NOMO-1 treated with DMSO at 0.1 percent for 48 hours (cell line): ENCODE results near the gene NAV3.
A peak's percentile ranks its signal among the peaks of the same experiment; 100 is the strongest.

ENCODE experiments used
- DNase-seq: peaks from one replicate; lab custom pipeline; 2025; ENCODE audit not compliant: unreplicated experiment; lab: John Stamatoyannopoulos, UW

The NAV3 gene

DNA sequence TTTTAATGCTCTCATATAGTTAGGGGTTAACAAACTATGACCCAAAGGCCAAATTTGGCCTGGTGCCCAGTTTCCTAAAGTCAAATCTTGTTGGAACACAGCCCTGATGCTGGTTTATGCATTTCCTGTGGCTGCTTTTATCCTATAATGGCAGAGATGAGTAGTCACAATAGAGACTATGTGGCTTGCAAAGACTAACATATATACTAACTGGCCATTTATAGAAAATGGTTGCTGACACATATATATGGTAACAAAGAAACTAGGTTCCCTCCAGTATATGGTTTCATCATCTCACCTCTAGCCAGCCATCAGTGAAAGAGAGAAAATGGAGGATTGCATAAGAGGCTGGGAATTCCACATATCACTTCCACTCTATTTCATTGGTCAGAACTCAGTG lies 10.8 kb downstream of the NAV3 start:
- DNase-seq, result no peak

DNA sequence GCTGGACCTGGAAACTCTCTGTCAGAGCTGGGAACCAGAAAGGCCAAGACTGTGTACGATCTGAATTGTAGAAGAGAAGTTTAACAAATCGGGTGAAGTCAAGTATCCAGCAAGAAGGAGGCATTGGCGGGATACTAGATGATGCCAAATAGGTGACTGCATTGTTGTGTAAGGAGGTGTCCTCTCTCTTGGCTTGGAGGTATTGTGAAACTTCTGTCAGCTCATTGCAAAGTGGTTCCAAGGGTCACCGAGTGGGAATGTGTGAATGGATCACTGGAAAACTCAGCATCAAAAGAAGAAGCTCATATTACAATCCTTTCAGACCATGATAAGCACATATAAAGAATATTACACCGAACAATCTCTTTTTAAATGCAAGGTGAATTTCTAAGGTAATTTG lies 11.7 kb downstream of the NAV3 start:
- DNase-seq, result no peak

DNA sequence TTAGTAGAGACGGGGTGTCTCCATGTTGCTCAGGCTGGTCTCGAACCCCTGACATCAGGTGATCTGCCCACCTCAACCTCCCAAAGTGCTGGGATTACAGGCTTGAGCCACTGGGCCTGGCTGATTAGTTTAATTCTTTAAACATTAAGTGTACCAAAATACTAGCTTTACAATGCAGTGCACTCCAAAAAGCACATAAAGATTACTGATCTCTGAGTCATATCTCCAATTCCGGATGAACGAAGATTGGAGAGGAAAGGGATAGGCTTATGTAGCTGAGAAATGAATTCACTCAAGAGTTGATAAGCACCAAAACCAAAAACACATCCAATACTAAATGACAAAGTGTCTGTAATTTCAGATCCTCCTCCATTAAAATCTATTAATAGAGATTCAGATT lies 15.1 kb downstream of the NAV3 start:
- DNase-seq, result no peak

- DNase-seq, result peak; percentile 52
These were observed 16.4 kb downstream of the NAV3 start for GRCh38 chr12:77847060-77847541.

- DNase-seq, result peak; percentile 53
These were observed 17.2 kb downstream of the NAV3 start for GRCh38 chr12:77847680-77848431.

- DNase-seq, result no peak
These were observed 19.4 kb downstream of the NAV3 start for GRCh38 chr12:77850129-77850528.

DNA sequence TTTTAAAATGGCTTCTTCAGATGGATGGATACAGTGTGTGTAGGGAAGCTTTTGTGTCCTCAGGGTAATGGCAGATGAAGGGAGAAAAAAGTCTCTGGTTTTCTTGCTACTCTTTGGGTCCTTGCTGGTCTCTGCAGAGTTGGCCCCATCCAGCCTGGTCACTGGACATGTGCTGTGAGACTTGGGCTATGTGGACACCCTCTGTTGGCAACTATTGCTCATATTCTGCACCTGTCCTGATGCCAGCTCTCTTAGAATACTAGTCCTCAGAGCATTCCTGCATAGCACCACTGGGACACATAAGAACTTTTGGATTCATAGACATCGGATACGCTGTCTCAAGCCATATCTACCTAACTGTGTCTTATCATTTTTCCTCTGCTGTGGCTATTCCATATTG lies 20.0 kb downstream of the NAV3 start:
- no peak for DNase-seq

- no peak for DNase-seq
These were observed 24.9 kb downstream of the NAV3 start for GRCh38 chr12:77855548-77855947.

GRCh38 chr12:77861317-77861716 lies 30.6 kb downstream of the NAV3 start:
- DNase-seq, result no peak

DNA sequence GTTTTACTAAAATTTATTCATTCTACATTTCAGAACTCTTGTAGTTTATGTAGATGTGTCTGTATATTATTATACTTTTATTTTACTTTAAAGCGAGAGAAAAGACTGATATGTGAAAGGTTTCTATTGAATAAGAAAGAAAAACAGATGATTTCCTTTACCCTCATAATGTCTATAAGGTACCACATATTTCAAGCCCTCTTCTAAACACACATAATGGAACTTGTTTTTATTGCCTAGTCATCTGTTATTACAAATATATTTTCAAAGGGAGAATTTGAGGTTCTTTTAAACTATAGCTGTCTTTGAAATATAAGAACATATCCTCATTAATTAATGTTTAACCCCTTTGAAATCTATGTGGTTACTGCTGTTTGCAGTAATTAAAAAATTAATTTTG lies 34.5 kb downstream of the NAV3 start:
- no peak for DNase-seq

DNA sequence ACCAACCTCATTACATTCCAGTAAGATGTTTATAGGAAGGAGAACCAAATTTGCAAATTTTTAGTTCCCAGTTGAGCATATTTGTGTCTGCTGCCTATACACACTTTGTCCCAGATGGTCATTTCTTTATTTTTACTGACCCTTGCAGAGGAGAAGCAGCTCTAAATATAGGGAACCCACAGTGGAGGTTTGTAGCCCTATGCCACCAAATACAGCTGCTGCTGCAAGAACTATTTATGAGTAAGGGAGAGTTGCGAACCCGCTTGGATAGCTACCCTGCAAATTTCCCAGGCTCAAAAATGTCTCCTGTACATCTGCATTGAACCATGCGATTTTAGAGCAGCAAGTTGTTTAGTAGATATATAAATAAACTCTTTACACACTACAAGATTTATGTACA lies 48.2 kb downstream of the NAV3 start:
- no peak for DNase-seq

GRCh38 chr12:77882709-77883108 lies 52.0 kb downstream of the NAV3 start:
- no peak for DNase-seq

DNA sequence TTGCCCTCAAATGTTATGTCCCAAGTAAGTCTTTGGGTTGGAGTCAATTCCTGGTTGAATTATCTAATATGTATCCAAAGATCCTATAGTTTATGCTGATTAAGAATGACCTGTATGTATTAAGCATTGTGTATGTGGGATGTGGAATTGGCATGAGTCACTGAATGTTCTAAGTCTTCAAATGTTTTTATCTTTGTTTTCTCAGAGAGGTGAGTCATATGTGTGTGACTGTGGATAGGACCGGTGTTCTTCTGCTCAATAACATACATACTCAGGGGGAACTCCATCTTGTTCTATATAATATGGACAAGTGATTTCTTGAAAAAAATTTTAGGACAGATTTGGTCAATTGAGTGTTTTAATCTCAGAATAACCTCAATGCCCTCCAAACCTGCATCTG lies 57.9 kb downstream of the NAV3 start:
- DNase-seq, result no peak

DNA sequence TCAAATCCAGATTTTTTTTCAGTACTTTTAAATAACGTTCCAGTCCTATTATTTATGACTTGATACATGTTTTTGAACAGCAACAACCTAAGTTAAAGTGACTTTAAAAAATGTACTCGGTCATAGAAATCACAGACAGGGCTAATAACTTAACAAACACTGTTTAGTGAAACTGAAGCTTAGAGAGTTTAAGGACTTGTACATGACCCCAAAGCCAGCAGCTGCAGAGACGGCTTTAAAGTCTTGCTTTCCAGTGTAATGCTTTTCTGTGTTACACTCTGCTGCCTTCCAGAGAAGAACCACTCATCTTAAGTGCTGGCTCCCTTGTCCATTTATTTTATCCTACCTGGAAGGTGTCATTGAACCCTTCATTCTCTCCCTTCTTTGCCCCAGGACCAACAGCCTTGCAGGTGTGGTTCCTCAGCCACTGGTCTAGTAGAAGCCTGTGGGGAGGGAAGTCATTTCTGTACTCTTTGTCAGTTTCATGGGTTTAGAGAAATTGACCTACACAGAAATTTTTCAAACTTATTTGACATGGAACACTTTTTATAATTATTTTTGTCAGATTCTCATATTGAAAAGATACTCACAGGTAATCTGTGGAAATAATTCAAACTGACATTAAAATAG lies 60.9 kb downstream of the NAV3 start:
- DNase-seq, result no peak

DNA sequence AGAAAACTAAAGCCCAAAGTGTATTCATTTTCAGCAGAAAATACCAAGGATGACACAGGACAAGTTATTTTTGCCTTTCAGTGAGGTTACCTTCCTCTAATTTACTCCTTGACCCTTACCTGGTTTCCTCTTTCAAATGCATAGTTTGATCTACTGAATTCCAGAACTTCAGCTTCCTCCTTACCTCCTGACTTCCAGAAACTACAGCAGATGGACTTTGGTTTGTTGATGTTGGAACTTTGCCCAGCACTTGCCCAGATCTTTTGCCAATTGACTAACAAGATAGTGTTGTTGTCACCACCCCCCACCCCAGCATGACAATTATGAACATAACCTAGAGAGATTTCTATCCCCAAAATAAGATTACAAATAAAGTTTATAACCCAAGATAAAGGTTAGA lies 63.2 kb downstream of the NAV3 start:
- no peak for DNase-seq

- DNase-seq, result no peak
These were observed 63.9 kb downstream of the NAV3 start for GRCh38 chr12:77894556-77894955.

DNA sequence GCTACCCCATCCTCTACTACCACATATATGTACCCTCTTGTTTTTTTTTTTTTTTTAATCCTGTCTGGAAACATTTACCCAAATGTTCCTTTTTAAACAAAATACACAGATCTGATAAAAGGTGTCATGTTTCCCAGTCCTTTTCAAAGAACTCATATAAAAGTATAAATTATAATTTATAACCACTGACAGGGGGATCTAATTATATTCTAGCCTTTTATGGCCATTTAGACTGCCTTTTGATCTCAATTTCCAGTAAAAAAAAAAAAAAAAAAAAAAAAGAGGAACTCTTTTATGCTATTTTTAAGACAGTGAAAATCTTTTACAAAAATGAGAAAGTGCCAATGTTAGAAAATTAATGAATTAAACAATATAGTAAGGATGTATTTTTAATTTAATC lies 65.0 kb downstream of the NAV3 start:
- no peak for DNase-seq

- no peak for DNase-seq
These were observed 77.2 kb downstream of the NAV3 start for GRCh38 chr12:77907936-77908335.

DNA sequence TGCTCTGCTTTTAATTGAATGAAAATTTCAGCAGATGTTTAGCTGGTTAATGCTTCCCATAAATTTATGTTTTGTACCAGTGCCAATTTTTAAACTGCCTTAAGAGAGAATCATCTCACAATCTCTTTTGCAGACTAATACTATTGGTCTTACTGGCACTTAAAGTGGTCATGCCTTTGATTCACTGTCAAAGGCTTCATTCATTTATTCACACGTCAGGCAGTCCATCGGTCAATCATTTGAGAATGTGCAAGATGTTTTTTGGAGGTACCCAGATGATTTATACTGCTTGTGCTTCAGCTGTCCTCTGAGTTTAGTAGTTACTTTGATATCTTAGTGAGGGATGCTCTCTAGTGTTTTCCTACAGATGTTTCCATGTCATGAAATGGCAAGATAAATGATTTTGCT lies 83.4 kb downstream of the NAV3 start:
- DNase-seq, result no peak

DNA sequence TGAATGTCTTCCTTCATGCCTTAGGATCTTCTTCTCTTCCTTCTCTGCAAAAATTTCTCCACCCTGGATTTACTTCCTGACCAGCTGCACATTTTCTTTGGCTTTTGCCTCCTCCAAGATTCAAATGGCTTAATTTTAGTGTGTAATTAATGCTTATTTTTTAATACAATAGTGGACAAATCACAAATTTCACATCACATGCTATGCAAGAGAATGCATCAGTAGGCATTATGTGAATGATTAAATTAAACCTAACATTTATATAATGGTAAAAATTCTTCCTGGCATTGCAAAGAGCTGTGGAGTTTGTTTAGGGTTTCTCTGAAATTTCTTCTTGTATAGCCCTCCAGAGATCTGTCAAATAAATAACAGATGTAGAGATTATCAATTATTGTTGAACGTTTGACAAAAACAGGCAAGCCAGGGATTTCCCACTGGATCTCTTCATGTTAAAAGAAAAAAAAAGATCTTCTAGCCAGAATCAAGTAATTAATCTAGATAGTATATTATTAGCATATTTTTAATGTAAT lies 84.4 kb downstream of the NAV3 start:
- no peak for DNase-seq

DNA sequence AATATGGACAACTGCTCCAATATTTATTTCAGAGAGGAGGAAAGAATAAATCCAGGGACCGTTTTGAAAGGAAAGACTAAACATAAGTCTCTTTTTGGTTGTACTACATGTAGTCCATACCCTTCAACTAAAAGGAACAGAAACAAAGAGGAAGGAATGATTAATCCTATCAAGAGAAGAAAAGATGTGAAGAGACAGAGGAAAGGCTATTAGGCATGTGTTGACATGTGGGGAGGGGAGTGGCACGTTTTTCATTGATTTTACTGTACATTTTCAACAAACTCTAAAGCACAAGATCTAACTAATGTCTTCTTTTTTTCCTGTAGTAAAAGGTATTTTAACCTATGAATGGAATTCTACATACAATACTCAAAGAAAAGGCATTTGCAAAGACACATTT lies 85.6 kb downstream of the NAV3 start:
- no peak for DNase-seq

DNA sequence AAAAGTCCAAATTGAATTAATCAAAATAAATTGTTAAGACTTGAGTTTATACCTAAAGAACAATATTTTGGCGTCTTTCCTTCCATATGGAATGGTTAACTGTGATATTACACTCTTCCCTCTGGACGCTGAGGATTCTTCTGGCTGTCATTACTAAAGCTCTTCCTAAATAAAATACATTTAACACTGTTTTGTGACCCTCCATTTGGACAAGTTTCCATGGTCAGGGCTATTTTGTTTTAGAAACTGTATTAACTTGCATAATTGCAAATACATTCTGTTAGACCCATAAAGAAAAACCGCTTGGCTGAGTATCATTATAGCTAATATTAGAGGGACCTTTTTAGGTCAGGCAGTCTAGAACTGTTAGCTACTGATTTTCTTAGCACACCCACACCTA lies 87.4 kb downstream of the NAV3 start:
- DNase-seq, result no peak

DNA sequence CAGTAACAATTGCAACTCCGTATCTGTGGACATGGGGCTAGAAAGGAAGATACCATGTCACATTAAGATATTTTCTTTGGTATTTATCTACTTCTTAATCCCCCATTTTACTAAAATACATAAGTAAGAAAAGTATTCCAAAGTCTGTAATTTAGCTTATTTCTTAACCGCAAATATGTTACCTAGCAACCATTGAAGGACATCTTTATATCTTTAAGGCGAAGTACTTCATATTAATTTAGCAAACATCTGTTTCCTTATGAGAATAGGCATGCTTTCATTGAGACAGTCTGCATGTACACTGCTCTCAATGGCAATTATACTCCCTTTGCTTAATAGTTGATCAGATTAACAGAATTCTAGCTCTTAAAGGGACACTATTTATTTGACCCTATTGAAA lies 88.8 kb downstream of the NAV3 start:
- no peak for DNase-seq
